PC-3 (cell line): ENCODE results near the gene CHTF8. TPM values are rescaled to one million over a fixed set of nuclear protein-coding genes. Genes with fewer than 3 reads are reported as not detected.
"Not testable (repeated sequence)": the region's sequence is repeated elsewhere in the genome, so short reads cannot be mapped to it uniquely, and the experiment has no call there.

Experiments used
- ATAC-seq: fragments of 200-7000 bp; cut with Tn5 transposase; 2 replicates; pipeline ENCODE4 v1.9.1; 2020; ENCODE audit warnings: mild to moderate bottlenecking, moderate library complexity
- BruUV-seq: library from RNA; stranded (reverse); fragments of 400-500 nt; replicated peaks from 2 replicates; lab custom pipeline; 2021; lab: Mats Ljungman, UMichigan
- CTCF ChIA-PET: fragments of 300-600 bp; sonication (Branson Sonifier 250); formaldehyde crosslinking; loops from one replicate; lab custom pipeline; 2022; ENCODE audit warnings: antibody characterized with exemption; lab: Charles Lee
- POLR2A ChIA-PET: fragments of 300-600 bp; sonication (Branson Sonifier 250); formaldehyde crosslinking; loops from one replicate; lab custom pipeline; 2022; ENCODE audit warnings: antibody characterized with exemption; ENCODE audit not compliant: unreplicated experiment; lab: Charles Lee
- DNase-seq: peaks from one replicate; pipeline ENCODE4 v3.0.0-alpha.2; 2015
- H2AFZ ChIP-seq: fragments of 300-600 bp; sonication (generic); 2 replicates; pipeline ENCODE4 v1.6.0; 2016; ENCODE audit warnings: antibody characterized with exemption, low read length
- H3F3A ChIP-seq: fragments of 300-600 bp; sonication (generic); one replicate; pipeline ENCODE4 v1.6.0; 2017; ENCODE audit warnings: antibody characterized with exemption, low read length, control low read depth, mild to moderate bottlenecking; ENCODE audit not compliant: unreplicated experiment
- H3K27ac ChIP-seq: fragments of 300-600 bp; sonication (generic); 2 replicates; pipeline ENCODE4 v1.5.1; 2016; ENCODE audit warnings: mild to moderate bottlenecking, low read length
- H3K27me3 ChIP-seq: fragments of 300-600 bp; sonication (generic); 2 replicates; pipeline ENCODE4 v1.6.1; 2016; ENCODE audit warnings: low read length, mixed read lengths
- H3K36me3 ChIP-seq: fragments of 300-600 bp; sonication (generic); 2 replicates; pipeline ENCODE4 v1.6.1; 2016; ENCODE audit warnings: low read depth, mixed run types, low read length, mixed read lengths
- H3K4me1 ChIP-seq: fragments of 300-600 bp; sonication (generic); 2 replicates; pipeline ENCODE4 v1.5.1; 2016; ENCODE audit warnings: low read length; ENCODE audit not compliant: insufficient read depth
- H3K4me2 ChIP-seq: fragments of 300-600 bp; sonication (generic); 2 replicates; pipeline ENCODE4 v1.6.0; 2016; ENCODE audit warnings: low read length
- H3K4me3 ChIP-seq: fragments of 300-600 bp; sonication (generic); 2 replicates; pipeline ENCODE4 v1.5.1; 2016; ENCODE audit warnings: mild to moderate bottlenecking, low read length, mixed read lengths
- H3K79me2 ChIP-seq: fragments of 300-600 bp; sonication (generic); 2 replicates; pipeline ENCODE4 v1.6.1; 2017; ENCODE audit warnings: low read length, mixed read lengths
- H3K9ac ChIP-seq: fragments of 300-600 bp; sonication (generic); 2 replicates; pipeline ENCODE4 v1.6.0; 2016; ENCODE audit warnings: mild to moderate bottlenecking, low read length
- H3K9me2 ChIP-seq: fragments of 300-600 bp; sonication (generic); replicated peaks from 2 replicates; pipeline ENCODE4 v1.6.1; 2016; ENCODE audit warnings: mixed run types, low read length, mixed read lengths
- H3K9me3 ChIP-seq: fragments of 300-600 bp; sonication (generic); 2 replicates; pipeline ENCODE4 v1.6.1; 2016; ENCODE audit warnings: low read length, mixed read lengths
- H4K20me1 ChIP-seq: fragments of 300-600 bp; sonication (generic); 2 replicates; pipeline ENCODE4 v1.6.1; 2016; ENCODE audit warnings: low read length, mixed read lengths
- CTCF ChIP-seq: fragments of 300-600 bp; sonication (generic); conservative IDR thresholded peaks from 2 replicates; pipeline ENCODE4 v1.5.1; 2017; ENCODE audit warnings: antibody characterized with exemption, low read depth, mild to moderate bottlenecking, low read length
- EZH2 ChIP-seq: fragments of 300-600 bp; sonication (generic); IDR thresholded peaks from one replicate; pipeline ENCODE4 v1.6.1; 2017; ENCODE audit warnings: antibody characterized with exemption, mild to moderate bottlenecking, low read length; ENCODE audit not compliant: unreplicated experiment
- EZH2phosphoT487 ChIP-seq: fragments of 300-600 bp; sonication (generic); IDR thresholded peaks from 2 replicates; pipeline ENCODE4 v1.6.1; 2018; ENCODE audit warnings: mild to moderate bottlenecking, antibody characterized with exemption, low read length, borderline replicate concordance
- intact Hi-C: fragments of 100-400 bp; cut with micrococcal nuclease; formaldehyde crosslinking; loops from 2 replicates; pipeline ENCODE4 v1.9.0; 2023
- total RNA-seq: library from RNA; depleted of rRNA; stranded (reverse); fragments of >200 nt; gene quantifications from 2 replicates; pipeline ENCODE4 v1.2.3, GENCODE V29; 2014

The CHTF8 gene
- total RNA-seq, 1 experiment from 2014 or later = 45.9 TPM

- no peak for ATAC-seq
- Histone ChIP-seq H3K36me3 (peaks cover 3% of the 10 kb centered on the region; the same call in 1 of the 2 replicates), H3F3A (no peaks in the 10 kb centered on the region), H3K4me1 (peaks cover 5% of the 10 kb centered on the region; the same call in 1 of the 2 replicates), H3K9ac (no peak overlapping the region), H3K4me2 (no peak overlapping the region), H3K79me2 (peaks cover 74% of the 10 kb centered on the region), H3K9me3 (no peaks in the 10 kb centered on the region), H3K4me3 (no peak overlapping the region), H3K27ac (no peak overlapping the region), H2AFZ (no peak overlapping the region), H3K9me2 (no peaks in the 10 kb centered on the region), H4K20me1 (no peaks in the 10 kb centered on the region), H3K27me3 (no peaks in the 10 kb centered on the region)
- CTCF ChIA-PET = interaction anchor here (0.6 kb wide), 1 partner anchor 149 kb away, joined by 16 read pairs; no protein-coding TSS in a partner anchor
- intact Hi-C loops = no loop called here
- TF ChIP-seq EZH2phosphoT487 (no peak), CTCF (no peak), EZH2 (no peak)
- DNase-seq = no peak
- POLR2A ChIA-PET = no interaction called here
- no TSS peak for BruUV-seq
These were observed 4.3 kb downstream of the CHTF8 start for GRCh38 chr16:69127966-69128510.

- H3K27me3 ChIP-seq, H3K27ac ChIP-seq, H3K9me2 ChIP-seq, H3K4me3 ChIP-seq, H3K4me2 ChIP-seq, H3K4me1 ChIP-seq, H2AFZ ChIP-seq, H4K20me1 ChIP-seq, H3K9me3 ChIP-seq, H3K9ac ChIP-seq, intact Hi-C loops, CTCF ChIA-PET, POLR2A ChIA-PET, ATAC-seq, BruUV-seq, H3K36me3 ChIP-seq, H3F3A ChIP-seq, DNase-seq: not testable (repeated sequence)
- H3K79me2 ChIP-seq = peaks cover 67% of the 10 kb centered on the region
These were observed 5.6 kb downstream of the CHTF8 start for GRCh38 chr16:69126801-69127200.

GRCh38 chr16:69126221-69126620 lies 6.2 kb downstream of the CHTF8 start:
- Histone ChIP-seq H4K20me1 (no peaks in the 10 kb centered on the region), H3F3A (no peaks in the 10 kb centered on the region), H3K27ac (no peak overlapping the region), H3K27me3 (no peaks in the 10 kb centered on the region), H3K9me3 (no peaks in the 10 kb centered on the region), H3K4me1 (peaks cover 5% of the 10 kb centered on the region; the same call in 1 of the 2 replicates), H3K36me3 (peaks cover 3% of the 10 kb centered on the region; the same call in 1 of the 2 replicates), H3K79me2 (peaks cover 61% of the 10 kb centered on the region), H3K9ac (no peak overlapping the region), H2AFZ (no peak overlapping the region), H3K9me2 (no peaks in the 10 kb centered on the region), H3K4me2 (no peak overlapping the region), H3K4me3 (no peak overlapping the region)
- DNase-seq (no peak), ATAC-seq (no peak)
- ChIA-PET CTCF (no interaction called here), POLR2A (no interaction called here)
- intact Hi-C loops = no loop called here
- no TSS peak for BruUV-seq
- no peak for TF ChIP-seq EZH2
- TF ChIP-seq CTCF = no peak
- no peak for TF ChIP-seq EZH2phosphoT487

GRCh38 chr16:69124961-69125360 lies 7.4 kb downstream of the CHTF8 start:
- BruUV-seq, POLR2A ChIA-PET, H3K4me3 ChIP-seq, H3K9me2 ChIP-seq, H2AFZ ChIP-seq, H3K27ac ChIP-seq, H3K4me1 ChIP-seq, ATAC-seq, H3K36me3 ChIP-seq, H3K9ac ChIP-seq, H3K4me2 ChIP-seq, H3K9me3 ChIP-seq, H3F3A ChIP-seq, H4K20me1 ChIP-seq, H3K27me3 ChIP-seq, DNase-seq: not testable (repeated sequence)
- intact Hi-C loops = loop anchor here (1.0 to 5.0 kb wide), 2 partner anchors 223 to 278 kb away; no protein-coding TSS in a partner anchor
- peaks cover 49% of the 10 kb centered on the region for H3K79me2 ChIP-seq
- CTCF ChIA-PET = interaction anchor here (0.5 kb wide), 1 partner anchor 278 kb away, joined by 3 read pairs; no protein-coding TSS in a partner anchor

- ATAC-seq, H4K20me1 ChIP-seq, H3K4me3 ChIP-seq, H3K27ac ChIP-seq, H3K27me3 ChIP-seq, H3K4me2 ChIP-seq, H3K4me1 ChIP-seq, H3K9ac ChIP-seq, H2AFZ ChIP-seq, H3K9me2 ChIP-seq, H3F3A ChIP-seq, DNase-seq, H3K36me3 ChIP-seq, H3K9me3 ChIP-seq, BruUV-seq, POLR2A ChIA-PET: not testable (repeated sequence)
- CTCF ChIA-PET = interaction anchor here (0.5 to 1.8 kb wide), 2 partner anchors 222 to 277 kb away, joined by 3 to 6 read pairs; no protein-coding TSS in a partner anchor
- H3K79me2 ChIP-seq = peaks cover 43% of the 10 kb centered on the region
- intact Hi-C loops = loop anchor here (1.0 to 5.0 kb wide), 2 partner anchors 222 to 277 kb away; no protein-coding TSS in a partner anchor
These were observed 8.0 kb downstream of the CHTF8 start for GRCh38 chr16:69124406-69124805.
